Measurements from ENCODE around the gene GSG1L2.
"Not testable (repeated sequence)": the region's sequence is repeated elsewhere in the genome, so short reads cannot be mapped to it uniquely, and the experiment has no call there.

The GSG1L2 gene

GRCh38 chr17:9784544-9784943 is 37.3 kb downstream of the GSG1L2 start:
- no peak for DNase-seq

- DNase-seq, result not testable (repeated sequence)
Observed at GRCh38 chr17:9783465-9783864, 38.4 kb downstream of the GSG1L2 start.

GRCh38 chr17:9783050-9783449 is 38.8 kb downstream of the GSG1L2 start:
- no peak for DNase-seq

GRCh38 chr17:9780552-9780951 is 41.3 kb downstream of the GSG1L2 start:
- DNase-seq, result no peak

- no peak for DNase-seq
Observed at GRCh38 chr17:9776911-9777310, 45.0 kb downstream of the GSG1L2 start.

GRCh38 chr17:9772658-9773057 is 49.2 kb downstream of the GSG1L2 start:
- DNase-seq, result no peak

GRCh38 chr17:9771465-9771864 is 50.4 kb downstream of the GSG1L2 start:
- DNase-seq, result no peak

GRCh38 chr17:9769036-9769695 is 52.7 kb downstream of the GSG1L2 start:
- no peak for DNase-seq

- peak; percentile 27 for DNase-seq
Observed at GRCh38 chr17:9768381-9768934, 53.4 kb downstream of the GSG1L2 start.

GRCh38 chr17:9767432-9767991 is 54.4 kb downstream of the GSG1L2 start:
- DNase-seq, result no peak

- no peak for DNase-seq
Observed at GRCh38 chr17:9766970-9767369, 54.9 kb downstream of the GSG1L2 start.

GRCh38 chr17:9765322-9765721 is 56.6 kb downstream of the GSG1L2 start:
- no peak for DNase-seq

- peak; percentile 45 for DNase-seq
Observed at GRCh38 chr17:9763643-9764042, 58.2 kb downstream of the GSG1L2 start.

- DNase-seq, result peak; percentile 37
Observed at GRCh38 chr17:9760266-9760665, 61.6 kb downstream of the GSG1L2 start.

- no peak for DNase-seq
Observed at GRCh38 chr17:9755083-9755482, 66.8 kb downstream of the GSG1L2 start.
